ENCODE results near the gene SCAMP2. TPM values are rescaled to one million over a fixed set of nuclear protein-coding genes. Genes with fewer than 3 reads are reported as not detected.

The SCAMP2 gene
- total RNA-seq, 1 experiment from 2014 or later = 50.2 TPM

DNA sequence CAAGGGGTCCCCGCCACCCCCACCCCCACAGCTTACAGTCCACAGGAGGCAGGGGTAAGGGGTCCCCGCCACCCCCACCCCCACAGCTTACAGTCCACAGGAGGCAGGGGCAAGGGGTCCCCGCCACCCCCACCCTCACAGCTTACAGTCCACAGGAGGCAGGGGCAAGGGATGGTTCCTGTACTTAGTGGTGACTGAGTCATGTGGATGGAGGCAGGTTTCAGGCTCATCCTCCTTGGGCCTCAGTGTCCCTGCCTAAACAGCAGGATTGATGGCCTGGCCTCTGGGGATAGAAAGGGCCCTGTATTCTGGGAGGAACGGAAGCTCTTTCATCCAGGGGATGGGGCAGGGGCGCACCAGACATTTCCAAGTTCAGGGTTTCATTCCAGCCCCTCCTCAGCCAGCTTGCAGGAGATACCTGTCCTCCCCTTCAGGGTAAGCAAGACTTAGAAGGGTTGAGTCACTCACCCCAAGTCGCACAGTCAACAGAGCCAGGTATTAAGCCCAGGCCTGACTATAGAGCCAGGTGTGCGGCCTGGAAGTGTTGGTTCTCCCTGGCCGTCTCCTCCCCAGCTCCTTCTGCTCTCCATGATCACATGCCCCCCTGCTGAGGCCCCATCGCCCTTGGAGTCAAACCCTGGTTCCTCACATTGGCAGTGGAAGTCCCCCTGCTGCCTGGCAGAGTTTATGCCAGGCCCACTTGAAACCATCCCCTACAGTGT, 78.8 kb downstream of the SCAMP2 start:
- no peak overlapping the region for H3K23ac ChIP-seq (ENCODE audit: insufficient read length, low read depth, low read length)
- H3K4ac ChIP-seq (ENCODE audit: low read depth, low read length) = no peak overlapping the region
- no peak overlapping the region for H4K8ac ChIP-seq (replicated peaks; ENCODE audit: insufficient read length, low read depth, low read length)
- no peak for DNase-seq
- H3K79me1 ChIP-seq (ENCODE audit: insufficient read depth, low read depth, low read length, poor library complexity, severe bottlenecking) = no peaks in the 10 kb centered on the region
- Mint-ChIP-seq H3K4me3 (no peak overlapping the region), H3K27ac (no peak overlapping the region), H3K4me1 (peaks cover 17% of the 10 kb centered on the region in 2 experiments), H3K36me3 (ENCODE audit: insufficient read depth in 1 of 3, low read depth in 3 of 3) (peaks cover 0 to 5% (median 4%) of the 10 kb centered on the region in 3 experiments; a peak in 5 of 7 replicates), H3K9me3 (no peaks in the 10 kb centered on the region), H3K27me3 (ENCODE audit: low read depth) (no peaks in the 10 kb centered on the region)
- no peaks in the 10 kb centered on the region for H3K79me2 ChIP-seq (ENCODE audit: insufficient read depth, low read length)
- H4K91ac ChIP-seq (ENCODE audit: insufficient read length, low read depth, low read length) = no peak overlapping the region
- H3K27me3 ChIP-seq (ENCODE audit: insufficient read depth, low read length) = no peaks in the 10 kb centered on the region
- H4K5ac ChIP-seq (ENCODE audit: insufficient read length, low read depth, low read length) = no peak overlapping the region
- no peak overlapping the region for H3K4me2 ChIP-seq (ENCODE audit: insufficient read depth, insufficient read length, low read length)
- no peaks in the 10 kb centered on the region for H4K20me1 ChIP-seq (ENCODE audit: control insufficient read depth, insufficient read depth, insufficient read length)
- H2AK5ac ChIP-seq (ENCODE audit: insufficient read length, low read length) = no peak overlapping the region
- H3K4me1 ChIP-seq (ENCODE audit: insufficient read depth, low read length) = no peaks in the 10 kb centered on the region
- TF ChIP-seq, protein P1, sequence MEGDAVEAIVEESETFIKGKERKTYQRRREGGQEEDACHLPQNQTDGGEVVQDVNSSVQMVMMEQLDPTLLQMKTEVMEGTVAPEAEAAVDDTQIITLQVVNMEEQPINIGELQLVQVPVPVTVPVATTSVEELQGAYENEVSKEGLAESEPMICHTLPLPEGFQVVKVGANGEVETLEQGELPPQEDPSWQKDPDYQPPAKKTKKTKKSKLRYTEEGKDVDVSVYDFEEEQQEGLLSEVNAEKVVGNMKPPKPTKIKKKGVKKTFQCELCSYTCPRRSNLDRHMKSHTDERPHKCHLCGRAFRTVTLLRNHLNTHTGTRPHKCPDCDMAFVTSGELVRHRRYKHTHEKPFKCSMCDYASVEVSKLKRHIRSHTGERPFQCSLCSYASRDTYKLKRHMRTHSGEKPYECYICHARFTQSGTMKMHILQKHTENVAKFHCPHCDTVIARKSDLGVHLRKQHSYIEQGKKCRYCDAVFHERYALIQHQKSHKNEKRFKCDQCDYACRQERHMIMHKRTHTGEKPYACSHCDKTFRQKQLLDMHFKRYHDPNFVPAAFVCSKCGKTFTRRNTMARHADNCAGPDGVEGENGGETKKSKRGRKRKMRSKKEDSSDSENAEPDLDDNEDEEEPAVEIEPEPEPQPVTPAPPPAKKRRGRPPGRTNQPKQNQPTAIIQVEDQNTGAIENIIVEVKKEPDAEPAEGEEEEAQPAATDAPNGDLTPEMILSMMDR (conservative IDR thresholded peaks at IDR 0.05) = no peak
- H3K14ac ChIP-seq (ENCODE audit: insufficient read depth, low read length) = no peak overlapping the region
- H2AFZ ChIP-seq (ENCODE audit: low read length) = no peak overlapping the region
- H2BK120ac ChIP-seq (ENCODE audit: low read depth, low read length, poor library complexity, severe bottlenecking) = no peak overlapping the region
- no peak overlapping the region for H3K27ac ChIP-seq (ENCODE audit: insufficient read length, low read depth, low read length)
- no peak overlapping the region for H3K9ac ChIP-seq (ENCODE audit: extremely low read depth, insufficient read length, low read length)
- WGBS (ENCODE audit: extremely low coverage, insufficient read length, low lambda C conversion rate) = no CpG with 5 or more reads among the region's 9 CpGs
- no peak overlapping the region for H2BK5ac ChIP-seq (ENCODE audit: insufficient read length, low read length)
- no peak overlapping the region for H2BK12ac ChIP-seq (ENCODE audit: insufficient read length, low read depth, low read length)
- no peak overlapping the region for H2BK15ac ChIP-seq (ENCODE audit: low read depth, low read length)
- H3K9me3 ChIP-seq (ENCODE audit: control insufficient read depth, low read depth, low read length) = no peaks in the 10 kb centered on the region
- no peak overlapping the region for H3T11ph ChIP-seq (ENCODE audit: low read length)
- H3K23me2 ChIP-seq (ENCODE audit: insufficient read length, low read depth, low read length, poor library complexity, severe bottlenecking) = no peaks in the 10 kb centered on the region
- H3K56ac ChIP-seq (ENCODE audit: insufficient read length, low read depth, low read length) = no peak overlapping the region
- H3K18ac ChIP-seq (ENCODE audit: insufficient read length, low read depth, low read length) = no peak overlapping the region
- no peak overlapping the region for H2BK20ac ChIP-seq (ENCODE audit: low read depth, low read length, poor library complexity, severe bottlenecking)

Small RNAs within 50 kb of the gene (microRNA-seq; reads per million reads assigned to microRNA genes)
- gene MIR6882 (ENCODE audit: borderline microRNAs expressed) = not detected

Other genes starting within 250 kb of the SCAMP2 start
- gene EDC3, start 177.3 kb downstream of the SCAMP2 start, total RNA-seq (2021) = 56.6 and 60.5 TPM in 2 replicates
- 0.33 TPM in 1 of 2 replicates, not detected in the other for gene CYP1A1, start 147.8 kb downstream of the SCAMP2 start, total RNA-seq (2021)
- gene CYP1A2, start 124.5 kb downstream of the SCAMP2 start, total RNA-seq (2021) = not detected in 2 replicates
- 49.2 and 49.3 TPM in 2 replicates for gene CSK, start 91.3 kb downstream of the SCAMP2 start, total RNA-seq (2021)
- gene LMAN1L, start 60.5 kb downstream of the SCAMP2 start, total RNA-seq (2021) = not detected in 2 replicates
- gene CPLX3, start 46.7 kb downstream of the SCAMP2 start, total RNA-seq (2021) = not detected in 2 replicates
- gene ULK3, start 30.2 kb downstream of the SCAMP2 start, total RNA-seq (2021) = 31.1 and 34.0 TPM in 2 replicates
- gene MPI, start 16.7 kb upstream of the SCAMP2 start, total RNA-seq (2021) = 55.0 and 57.5 TPM in 2 replicates
- gene FAM219B, start 33.5 kb upstream of the SCAMP2 start, total RNA-seq (2021) = 60.3 and 69.0 TPM in 2 replicates
- 331 and 336 TPM in 2 replicates for gene COX5A, start 64.7 kb upstream of the SCAMP2 start, total RNA-seq (2021)
- gene RPP25, start 83.4 kb upstream of the SCAMP2 start, total RNA-seq (2021) = 12.6 and 13.0 TPM in 2 replicates
- gene SCAMP5, start 122.2 kb upstream of the SCAMP2 start, total RNA-seq (2021) = 45.8 and 47.8 TPM in 2 replicates
- gene PPCDC, start 150.2 kb upstream of the SCAMP2 start, total RNA-seq (2021) = 17.6 and 22.7 TPM in 2 replicates